OCI-LY3 (cell line): ENCODE measurements around the gene SLC22A3.

Source experiments
- H2AFZ ChIP-seq: fragments of 200-600, 300-600 bp; shearing (Covaris generic); 2 replicates; pipeline ENCODE4 v1.6.0; 2014; ENCODE audit warnings: antibody characterized with exemption, low read depth, low read length
- H3K27ac ChIP-seq: fragments of 200-600, 300-600 bp; sonication (generic); 2 replicates; pipeline ENCODE4 v1.5.1; 2014; ENCODE audit warnings: mild to moderate bottlenecking, low read length, moderate library complexity, mixed read lengths
- H3K27me3 ChIP-seq: fragments of 200-600, 300-600 bp; sonication (generic); 2 replicates; pipeline ENCODE4 v1.6.1; 2014; ENCODE audit warnings: low read depth, low read length, mixed read lengths
- H3K36me3 ChIP-seq: fragments of 200-600, 300-600 bp; sonication (generic); replicated peaks from 2 replicates; pipeline ENCODE3; 2014; ENCODE audit warnings: low read depth, low read length, mixed read lengths
- H3K4me1 ChIP-seq: fragments of 300-600, 200-600 bp; sonication (generic); 2 replicates; pipeline ENCODE4 v1.6.1; 2014; ENCODE audit warnings: low read length, mixed read lengths
- H3K4me2 ChIP-seq: fragments of 200-600, 300-600 bp; sonication (generic); 2 replicates; pipeline ENCODE4 v1.6.1; 2014; ENCODE audit warnings: low read length, mixed read lengths
- H3K4me3 ChIP-seq: fragments of 300-600, 200-600 bp; sonication (generic); 2 replicates; pipeline ENCODE4 v1.5.1; 2014; ENCODE audit warnings: antibody characterized with exemption, mild to moderate bottlenecking, low read length, moderate library complexity
- H3K79me2 ChIP-seq: fragments of 300-600, 200-600 bp; shearing (Covaris generic); 2 replicates; pipeline ENCODE4 v1.6.1; 2014; ENCODE audit warnings: mild to moderate bottlenecking, low read length, mixed read lengths
- H3K9ac ChIP-seq: fragments of 300-600, 200-600 bp; shearing (Covaris generic); 2 replicates; pipeline ENCODE4 v1.6.0; 2014; ENCODE audit warnings: mild to moderate bottlenecking, low read length, moderate library complexity
- H3K9me3 ChIP-seq: fragments of 200-600, 300-600 bp; shearing (Covaris generic); 2 replicates; pipeline ENCODE4 v1.6.1; 2014; ENCODE audit warnings: low read length, mixed read lengths; ENCODE audit not compliant: insufficient read depth
- H4K20me1 ChIP-seq: fragments of 200-600, 300-600 bp; sonication (generic); 2 replicates; pipeline ENCODE4 v1.6.1; 2016; ENCODE audit warnings: low read length, mixed read lengths; ENCODE audit not compliant: insufficient read depth
- CTCF ChIP-seq: fragments of 200-600, 300-600 bp; sonication (generic); IDR thresholded peaks from 2 replicates; pipeline ENCODE4 v1.5.1; 2014; ENCODE audit warnings: antibody characterized with exemption, low read length, low read depth
- EZH2phosphoT487 ChIP-seq: fragments of 200-600 bp; shearing (Covaris generic); IDR thresholded peaks from 2 replicates; pipeline ENCODE4 v1.6.1; 2018; ENCODE audit warnings: antibody characterized with exemption, mixed run types, low read depth

The SLC22A3 gene, protein sequence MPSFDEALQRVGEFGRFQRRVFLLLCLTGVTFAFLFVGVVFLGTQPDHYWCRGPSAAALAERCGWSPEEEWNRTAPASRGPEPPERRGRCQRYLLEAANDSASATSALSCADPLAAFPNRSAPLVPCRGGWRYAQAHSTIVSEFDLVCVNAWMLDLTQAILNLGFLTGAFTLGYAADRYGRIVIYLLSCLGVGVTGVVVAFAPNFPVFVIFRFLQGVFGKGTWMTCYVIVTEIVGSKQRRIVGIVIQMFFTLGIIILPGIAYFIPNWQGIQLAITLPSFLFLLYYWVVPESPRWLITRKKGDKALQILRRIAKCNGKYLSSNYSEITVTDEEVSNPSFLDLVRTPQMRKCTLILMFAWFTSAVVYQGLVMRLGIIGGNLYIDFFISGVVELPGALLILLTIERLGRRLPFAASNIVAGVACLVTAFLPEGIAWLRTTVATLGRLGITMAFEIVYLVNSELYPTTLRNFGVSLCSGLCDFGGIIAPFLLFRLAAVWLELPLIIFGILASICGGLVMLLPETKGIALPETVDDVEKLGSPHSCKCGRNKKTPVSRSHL

GRCh38 chr6:160348223-160349019 lies at the start of gene SLC22A3:
SLC22A3 (plus strand) TSS chr6:160348378; CDS start chr6:160348420, 42 bp downstream.
- H3K27me3 ChIP-seq, result no peaks in the 10 kb centered on the region
- no peaks in the 10 kb centered on the region for H3K79me2 ChIP-seq
- no peak for TF ChIP-seq CTCF
- TF ChIP-seq EZH2phosphoT487, result no peak
- no peaks in the 10 kb centered on the region for H3K9me3 ChIP-seq
- H2AFZ ChIP-seq, result no peak within 1 kb of the TSS
- no peak within 1 kb of the TSS for H3K4me3 ChIP-seq
- no peak within 1 kb of the TSS for H3K4me2 ChIP-seq
- no peak within 1 kb of the TSS for H3K9ac ChIP-seq
- H4K20me1 ChIP-seq, result no peaks in the 10 kb centered on the region
- no peaks in the 10 kb centered on the region for H3K36me3 ChIP-seq
- H3K4me1 ChIP-seq, result no peaks in the 10 kb centered on the region
- no peak within 1 kb of the TSS for H3K27ac ChIP-seq

DNA sequence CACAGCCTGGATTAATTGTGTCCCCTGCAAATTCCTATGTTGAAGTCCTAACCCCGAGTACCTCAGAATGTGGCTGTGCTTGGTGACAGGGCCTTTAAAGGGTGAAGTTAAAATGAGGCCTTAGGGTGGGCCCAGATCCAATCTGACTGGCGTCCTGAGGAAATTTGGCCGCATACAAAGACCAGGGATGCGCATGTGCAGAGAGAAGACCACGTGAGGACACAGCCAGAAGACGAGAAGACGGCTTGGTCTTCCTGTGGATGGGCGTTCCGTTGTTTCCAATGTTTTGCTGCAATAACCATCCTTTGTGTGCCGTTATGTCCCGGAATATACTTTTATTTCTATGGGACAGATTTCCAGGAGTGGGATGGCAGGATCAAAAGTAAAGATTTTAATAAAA lies 48.6 kb upstream of the SLC22A3 start:
- Histone ChIP-seq H4K20me1 (no peaks in the 10 kb centered on the region), H2AFZ (no peak overlapping the region), H3K4me2 (no peak overlapping the region), H3K27ac (no peak overlapping the region), H3K4me1 (no peaks in the 10 kb centered on the region), H3K4me3 (no peak overlapping the region), H3K9me3 (no peaks in the 10 kb centered on the region), H3K9ac (no peak overlapping the region), H3K27me3 (no peaks in the 10 kb centered on the region), H3K79me2 (no peaks in the 10 kb centered on the region), H3K36me3 (no peaks in the 10 kb centered on the region)
- TF ChIP-seq CTCF (no peak), EZH2phosphoT487 (no peak)

GRCh38 chr6:160300076-160300695 lies 48.0 kb upstream of the SLC22A3 start:
- no peak overlapping the region for H3K4me2 ChIP-seq
- no peaks in the 10 kb centered on the region for H4K20me1 ChIP-seq
- no peaks in the 10 kb centered on the region for H3K36me3 ChIP-seq
- H3K27ac ChIP-seq, result no peak overlapping the region
- TF ChIP-seq CTCF (no peak), EZH2phosphoT487 (no peak)
- no peaks in the 10 kb centered on the region for H3K79me2 ChIP-seq
- H3K9me3 ChIP-seq, result no peaks in the 10 kb centered on the region
- no peak overlapping the region for H3K9ac ChIP-seq
- H2AFZ ChIP-seq, result no peak overlapping the region
- no peak overlapping the region for H3K4me3 ChIP-seq
- no peaks in the 10 kb centered on the region for H3K4me1 ChIP-seq
- no peaks in the 10 kb centered on the region for H3K27me3 ChIP-seq
